D341Med (cell line): Measurements from ENCODE around the gene RESP18.

ENCODE experiments used
- DNase-seq: peaks from one replicate; pipeline ENCODE4 v3.0.0; 2012; ENCODE audit warnings: low spot score

Gene RESP18

GRCh38 chr2:219277703-219278654 is 54.6 kb downstream of the RESP18 start:
- peak; percentile 83 for DNase-seq
